Mesenteric fat pad (tissue), 1 donor: ENCODE results near the gene FGGY. TPM values are rescaled to one million over a fixed set of nuclear protein-coding genes. Genes with fewer than 3 reads are reported as not detected.
"Not testable (repeated sequence)": the region's sequence is repeated elsewhere in the genome, so short reads cannot be mapped to it uniquely, and the experiment has no call there.

Experiments used
- DNase-seq: peaks from one replicate; pipeline ENCODE4 v3.0.0-alpha.2; 2020; ENCODE audit warnings: low spot score
- long read RNA-seq: library from polyadenylated mRNA; unstranded; transcript quantifications from one replicate; pipeline ENCODE4 v2.0.0, GENCODE V29; 2020
- total RNA-seq: library from RNA; stranded (reverse); fragmentation: NEBNext Ultra II Directional; extraction: Animal tissue kit (Norgen Biotek cat#: 25700); gene quantifications from one replicate; pipeline ENCODE4 v1.2.1, GENCODE V29; 2021
- donor health status: DM: yes; HTN: yes; CAD: no.

Gene FGGY
- total RNA-seq, result 13.8 TPM
- long read RNA-seq, transcript FGGY-201 (16 exons, 1,976 nt), result major isoform, 9 of 21 reads
- long read RNA-seq, partial matches to known transcripts, result 0 of 21 reads
- long read RNA-seq, other reads (novel, unspliced or antisense), result 12 of 21 reads

DNA sequence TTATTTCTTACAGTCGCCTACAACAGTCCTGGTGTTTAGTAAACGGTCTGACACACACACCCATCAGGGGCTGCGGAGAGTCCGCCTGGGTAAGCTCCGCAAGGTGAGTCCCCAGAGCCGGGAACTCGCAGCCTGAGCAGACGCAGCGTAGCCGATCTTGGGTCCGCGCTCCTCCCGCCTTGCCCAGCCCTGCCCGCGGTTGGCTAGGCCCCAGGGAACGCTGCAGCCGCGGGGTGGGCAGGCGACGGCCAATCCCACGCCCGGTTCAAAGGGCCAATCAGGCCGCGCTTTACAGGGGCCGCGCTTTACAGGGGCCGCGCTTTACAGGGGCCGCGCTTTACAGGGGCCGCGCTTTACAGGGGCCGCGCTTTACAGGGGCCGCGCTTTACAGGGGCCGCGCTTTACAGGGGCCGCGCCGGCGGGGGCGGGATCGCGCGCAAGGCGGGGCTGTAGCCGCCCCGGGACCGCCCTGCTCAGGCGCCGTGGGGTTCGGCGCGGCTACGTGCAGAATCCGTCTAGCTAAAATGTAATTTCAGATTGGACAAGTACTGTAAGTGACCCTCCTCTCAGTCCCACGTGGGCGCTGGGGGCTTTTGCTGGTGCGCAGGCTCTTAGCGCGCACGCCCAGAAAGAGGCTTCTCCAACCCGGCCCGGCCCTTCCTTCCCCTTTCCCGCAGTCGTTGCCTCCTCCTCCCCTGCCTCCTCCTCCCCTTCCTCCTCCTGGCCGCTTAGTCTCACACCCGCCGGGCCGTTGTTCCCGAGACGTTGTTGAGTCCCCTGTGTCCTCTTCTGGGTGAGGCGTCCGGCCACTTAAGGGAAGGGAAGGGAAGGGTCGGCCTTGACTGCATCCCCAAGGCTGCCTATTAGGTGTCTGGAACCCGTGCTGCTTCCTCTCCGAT is at the start of gene FGGY:
FGGY (plus strand) TSS at position 737 of the 899 bp plus-strand sequence. CDS start 24,456 bp downstream, outside the sequence.
- DNase-seq, result peak; percentile 98

DNA sequence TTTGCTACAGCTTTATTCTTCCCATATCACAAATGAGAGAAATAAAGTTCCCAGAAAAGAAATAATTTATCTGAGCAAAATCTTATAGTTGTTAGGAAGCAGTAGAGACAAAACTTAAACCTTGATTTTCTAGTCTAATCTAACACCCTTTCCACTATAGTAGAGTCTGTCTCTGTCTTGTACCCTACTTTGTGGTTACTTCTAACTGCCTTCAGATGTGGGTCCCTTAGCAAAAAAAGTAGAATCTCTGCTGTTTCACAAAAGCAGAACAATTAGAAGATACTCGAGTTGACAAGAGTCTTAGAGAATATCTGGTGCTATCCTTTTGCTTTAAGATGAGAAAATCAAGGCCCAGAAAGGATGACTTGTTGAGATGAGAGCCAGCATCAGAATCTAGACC is 48.1 kb upstream of the FGGY start:
- no peak for DNase-seq

GRCh38 chr1:59249396-59250137 is 47.3 kb upstream of the FGGY start:
- no peak for DNase-seq

- not testable (repeated sequence) for DNase-seq
Observed at GRCh38 chr1:59251061-59251460, 45.8 kb upstream of the FGGY start.

- not testable (repeated sequence) for DNase-seq
Observed at GRCh38 chr1:59256429-59256828, 40.5 kb upstream of the FGGY start.

- no peak for DNase-seq
Observed at GRCh38 chr1:59258412-59259032, 38.4 kb upstream of the FGGY start.

DNA sequence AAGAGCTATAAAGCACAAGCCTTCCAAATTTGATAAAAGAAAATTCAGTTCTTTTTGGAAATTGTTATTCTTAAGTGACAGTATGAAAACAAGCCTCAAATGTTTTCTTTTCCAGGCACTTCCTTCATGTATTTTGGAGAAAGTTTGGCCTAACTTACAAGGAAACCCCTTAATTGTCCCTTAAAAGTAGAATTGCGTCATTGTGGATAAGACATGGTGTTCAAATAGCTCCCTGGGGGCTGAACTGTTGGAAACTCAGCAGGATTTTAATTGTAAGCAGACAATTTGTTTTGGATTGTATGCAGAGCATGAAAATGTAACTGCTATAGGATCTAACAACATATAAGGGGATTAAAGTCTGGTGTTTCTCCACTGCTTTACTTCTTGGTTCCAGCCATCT is 35.4 kb upstream of the FGGY start:
- no peak for DNase-seq

DNA sequence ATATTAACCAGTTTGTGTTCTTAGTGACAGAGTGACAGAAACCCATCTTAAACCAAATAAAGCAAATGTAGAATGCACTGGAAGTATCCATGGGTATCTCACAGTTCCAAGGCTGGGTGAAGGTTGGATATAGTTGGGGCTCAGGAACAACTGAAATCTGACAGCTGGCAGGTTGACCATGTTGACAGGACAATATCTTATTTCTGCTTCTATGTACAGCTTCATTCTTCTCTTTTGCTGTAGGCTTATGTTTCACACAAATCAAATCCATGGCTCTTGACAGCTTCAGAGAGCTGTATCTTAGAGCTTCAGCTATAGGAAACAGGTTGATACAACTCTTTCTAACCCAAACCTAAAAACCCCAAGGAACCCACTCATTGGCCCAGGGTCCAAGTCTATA is 34.3 kb upstream of the FGGY start:
- no peak for DNase-seq

DNA sequence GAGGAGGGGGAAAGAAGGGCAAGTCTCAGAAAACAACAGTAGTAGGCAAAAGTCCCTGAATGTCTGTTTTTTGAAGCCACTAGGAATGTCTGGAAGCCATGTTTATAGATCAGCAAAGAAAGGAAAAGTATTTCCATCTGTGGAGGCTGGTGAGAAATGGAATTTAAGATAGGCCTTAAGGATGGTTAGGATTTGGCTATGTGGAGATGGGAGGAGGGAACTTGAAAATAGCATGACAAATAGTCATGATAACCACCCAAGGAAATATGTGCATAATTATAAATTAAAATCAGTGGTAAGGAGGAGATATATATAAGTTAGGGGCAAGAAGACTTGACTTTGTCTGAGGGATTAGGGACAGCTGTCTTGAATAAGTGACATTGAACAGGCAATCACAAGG is 33.8 kb upstream of the FGGY start:
- no peak for DNase-seq

GRCh38 chr1:59265622-59266021 is 31.3 kb upstream of the FGGY start:
- DNase-seq, result no peak

DNA sequence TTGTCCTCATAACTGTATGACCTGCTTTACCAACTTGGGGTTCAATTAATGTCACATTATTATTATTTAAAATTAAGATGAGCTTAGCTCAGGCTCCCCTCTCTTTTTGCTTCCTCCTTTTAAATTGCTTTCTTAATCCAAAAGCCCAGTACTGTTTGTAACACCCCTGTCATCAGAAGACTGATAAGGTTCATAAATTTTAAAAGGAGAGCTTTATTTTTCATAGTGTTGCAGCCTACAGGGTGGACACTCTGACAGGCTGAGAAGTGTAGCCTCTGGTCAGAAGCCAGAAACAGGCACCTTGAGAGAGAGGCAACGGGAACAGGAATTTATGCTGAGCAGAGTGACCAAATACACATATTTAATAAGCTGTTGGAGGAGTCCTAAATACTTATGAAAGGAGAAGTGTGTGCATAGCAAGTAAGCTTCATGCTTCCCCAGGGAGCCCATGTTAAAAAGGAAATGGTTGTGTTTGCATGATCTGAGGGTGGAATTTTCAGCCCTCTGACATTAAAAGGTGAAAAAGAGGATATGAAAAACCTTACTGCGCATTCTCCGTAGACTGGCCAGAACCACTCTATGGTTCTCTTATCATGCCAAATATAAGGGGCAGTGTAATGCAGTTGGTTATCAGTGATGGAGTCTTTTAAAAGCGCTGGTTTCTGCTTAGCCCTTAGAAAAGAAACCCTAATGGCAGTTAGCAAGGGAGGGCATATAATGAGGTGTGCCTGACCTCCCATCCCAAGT is 30.5 kb upstream of the FGGY start:
- no peak for DNase-seq

- DNase-seq, result no peak
Observed at GRCh38 chr1:59266927-59267293, 30.0 kb upstream of the FGGY start.

GRCh38 chr1:59268406-59268805 is 28.5 kb upstream of the FGGY start:
- no peak for DNase-seq

DNA sequence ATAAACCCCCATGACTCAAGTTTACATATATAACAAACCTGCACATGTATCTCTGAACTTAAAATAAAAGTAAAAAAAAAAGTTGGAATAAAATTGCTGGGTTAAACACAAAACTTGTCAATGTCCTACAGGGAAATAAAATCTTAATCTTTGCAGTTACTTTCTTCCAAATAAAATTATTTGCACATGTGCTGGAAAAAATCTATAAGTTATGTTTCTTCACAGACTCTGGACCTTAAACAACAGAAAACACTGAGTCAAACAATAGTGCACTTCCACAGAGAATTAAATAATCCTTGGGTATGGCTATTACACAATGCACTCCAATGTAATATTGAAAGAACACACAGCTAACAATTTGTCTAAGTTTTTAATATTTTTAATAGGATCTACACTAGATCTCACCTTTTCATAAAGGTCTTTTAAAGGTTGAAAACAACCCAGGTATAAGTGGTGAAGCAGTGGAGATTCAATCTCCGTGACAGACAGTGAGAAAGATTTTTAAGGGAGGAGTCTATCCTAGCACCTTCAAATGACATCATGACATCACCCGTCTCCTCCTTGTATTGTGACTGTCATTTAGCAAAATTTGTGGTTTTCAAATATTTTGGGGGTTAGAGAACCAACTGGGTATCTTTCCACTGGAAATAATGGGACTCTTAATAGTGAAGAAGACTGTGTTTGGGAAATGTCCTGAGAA is 25.2 kb upstream of the FGGY start:
- no peak for DNase-seq

- DNase-seq, result no peak
Observed at GRCh38 chr1:59272507-59272906, 24.4 kb upstream of the FGGY start.

- DNase-seq, result no peak
Observed at GRCh38 chr1:59276439-59276851, 20.4 kb upstream of the FGGY start.

- no peak for DNase-seq
Observed at GRCh38 chr1:59278780-59279354, 18.0 kb upstream of the FGGY start.

GRCh38 chr1:59279645-59280044 is 17.2 kb upstream of the FGGY start:
- DNase-seq, result no peak

- DNase-seq, result no peak
Observed at GRCh38 chr1:59282951-59283350, 13.9 kb upstream of the FGGY start.

DNA sequence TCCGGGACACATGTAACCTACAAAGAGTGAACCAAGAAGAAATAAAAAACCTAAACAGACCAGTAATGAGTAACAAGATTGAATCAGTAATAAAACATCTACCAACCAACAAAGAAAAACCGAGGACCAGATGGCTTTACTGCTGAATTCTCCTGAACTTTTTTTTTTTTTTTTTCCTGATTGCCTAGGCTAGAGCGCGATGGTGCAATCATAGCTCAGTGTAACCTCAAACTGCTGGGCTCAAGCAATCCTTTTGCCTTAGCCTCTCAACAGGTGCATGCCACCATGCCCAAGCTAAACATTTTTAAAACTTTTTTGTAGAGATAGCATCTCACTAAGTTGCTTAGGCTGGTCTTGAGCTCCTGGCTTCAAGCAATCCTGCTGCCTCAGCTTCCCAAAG is 11.2 kb upstream of the FGGY start:
- DNase-seq, result no peak
